C4-2B (cell line): ENCODE measurements around the gene TMEM161B.

Source experiments
- CTCF ChIP-seq: fragments of 450-650 bp; conservative IDR thresholded peaks from 2 replicates; pipeline ENCODE4 v1.5.1; 2017; ENCODE audit warnings: mild to moderate bottlenecking
- ZFX ChIP-seq: fragments of 450-650 bp; IDR thresholded peaks from 2 replicates; pipeline ENCODE4 v1.6.1; 2017

GRCh38 chr5:88275581-88275980 is 6.9 kb upstream of the TMEM161B start:
- TF ChIP-seq CTCF (no peak), ZFX (no peak)
